Activated naive CD8-positive, alpha-beta T cell treated with anti-CD3 and anti-CD28 coated beads, Interleukin-2, amount 50 U/mL, for 16 hours (primary cell): ENCODE data around the gene PLCL2.
A peak's percentile ranks its signal among the peaks of the same experiment; 100 is the strongest.

Source experiments
- DNase-seq: peaks from one replicate; pipeline ENCODE4 v3.0.0-alpha.2; 2020; ENCODE audit warnings: low read depth, low spot score

PLCL2 gene

GRCh38 chr3:16893618-16894200 is 9.0 kb downstream of the PLCL2 start:
- no peak for DNase-seq

GRCh38 chr3:16896094-16896627 is 11.4 kb downstream of the PLCL2 start:
- DNase-seq = no peak

DNA sequence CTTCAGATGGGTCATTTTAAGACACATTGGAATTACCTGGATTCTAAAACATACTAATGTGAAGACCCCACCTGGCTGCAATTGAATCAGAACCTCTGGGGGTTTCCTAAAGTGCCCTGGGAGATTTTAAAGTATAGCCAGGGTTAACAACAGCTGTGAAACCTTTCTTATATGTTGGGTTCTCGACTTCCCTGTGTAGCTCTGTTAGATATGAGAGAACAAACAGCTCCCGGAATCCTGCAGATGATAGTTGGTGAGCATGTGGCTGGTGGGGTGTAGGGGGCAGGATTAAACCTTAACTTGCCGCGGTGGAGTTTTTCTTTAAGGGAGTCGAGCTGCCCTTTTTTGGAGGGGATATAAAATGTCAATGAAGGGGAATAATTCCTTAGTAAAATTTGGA is 12.1 kb downstream of the PLCL2 start:
- DNase-seq = no peak

DNA sequence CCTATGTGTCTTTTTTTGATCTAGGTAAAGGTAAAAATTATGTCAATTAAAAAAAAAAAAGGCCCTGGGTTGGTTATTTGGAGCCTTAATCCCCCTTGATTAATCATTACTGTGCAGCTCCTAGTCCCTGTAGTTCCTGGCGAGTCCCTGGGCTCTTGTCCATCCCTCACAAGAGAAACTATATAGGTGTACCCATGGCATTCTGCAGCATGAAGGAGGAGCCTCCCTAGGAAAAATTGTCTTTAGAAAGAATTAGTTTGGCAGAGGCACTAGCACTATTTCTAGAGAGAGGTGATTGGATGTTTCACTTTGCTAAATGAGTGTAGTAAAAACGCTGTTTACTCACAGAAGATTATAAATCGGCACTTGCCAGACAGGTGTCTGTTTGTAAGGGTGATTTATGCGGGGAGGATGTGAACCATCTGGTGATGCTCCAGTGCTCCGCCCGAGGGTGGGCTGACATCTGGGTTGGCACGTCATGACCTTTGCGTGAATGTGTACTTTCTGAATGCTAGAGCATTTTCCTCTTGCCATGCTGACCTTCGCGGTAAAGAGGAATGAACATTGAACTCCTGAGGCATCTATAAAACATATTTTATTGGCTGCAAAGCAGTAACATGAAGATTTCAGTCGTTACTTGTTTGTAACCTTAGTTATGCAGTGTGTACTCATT is 12.6 kb downstream of the PLCL2 start:
- peak; percentile 33 for DNase-seq

- DNase-seq = no peak
Observed at GRCh38 chr3:16898595-16899395, 14.0 kb downstream of the PLCL2 start.

- DNase-seq = no peak
Observed at GRCh38 chr3:16899919-16900318, 15.2 kb downstream of the PLCL2 start.

- DNase-seq = no peak
Observed at GRCh38 chr3:16900779-16901440, 16.2 kb downstream of the PLCL2 start.

- DNase-seq = no peak
Observed at GRCh38 chr3:16904423-16905417, 20.0 kb downstream of the PLCL2 start.

DNA sequence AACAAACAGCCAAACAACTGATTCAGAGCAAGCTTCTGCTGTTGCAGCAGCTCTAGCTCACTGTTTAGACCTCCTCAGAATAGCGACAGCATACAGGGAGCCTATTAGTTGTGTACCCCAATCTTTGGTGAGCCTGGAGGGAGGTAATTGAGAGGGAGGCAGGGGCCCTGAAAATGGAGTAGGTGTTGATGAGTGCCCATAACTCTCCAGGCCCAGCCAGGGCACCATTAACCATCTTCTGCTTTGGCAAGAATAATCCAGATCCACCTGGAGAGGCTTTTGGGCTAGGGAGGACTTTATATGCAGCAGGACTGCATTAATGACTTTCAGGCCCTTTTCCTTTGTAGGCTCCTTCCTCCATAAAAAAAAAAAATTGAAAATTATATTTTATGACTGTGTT is 20.9 kb downstream of the PLCL2 start:
- no peak for DNase-seq

DNA sequence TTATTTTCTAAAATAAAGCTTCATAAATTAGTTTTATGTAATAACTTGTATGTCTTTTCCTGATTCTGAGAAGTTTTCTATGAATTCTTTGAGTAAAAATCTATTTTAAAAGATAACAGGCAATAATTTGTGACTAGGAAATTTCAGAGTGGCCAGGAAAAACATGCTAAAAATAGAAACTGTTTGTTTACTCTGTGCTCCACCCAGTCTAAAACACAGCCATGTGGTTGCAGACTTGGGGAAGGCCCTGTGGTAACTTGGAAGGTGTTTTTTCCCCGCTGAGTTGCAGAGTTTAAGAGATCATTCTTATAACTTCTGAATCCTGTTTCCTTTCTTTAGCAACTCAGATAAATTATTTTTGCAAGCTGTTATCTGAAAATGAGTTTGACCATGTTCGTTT is 21.9 kb downstream of the PLCL2 start:
- no peak for DNase-seq

DNA sequence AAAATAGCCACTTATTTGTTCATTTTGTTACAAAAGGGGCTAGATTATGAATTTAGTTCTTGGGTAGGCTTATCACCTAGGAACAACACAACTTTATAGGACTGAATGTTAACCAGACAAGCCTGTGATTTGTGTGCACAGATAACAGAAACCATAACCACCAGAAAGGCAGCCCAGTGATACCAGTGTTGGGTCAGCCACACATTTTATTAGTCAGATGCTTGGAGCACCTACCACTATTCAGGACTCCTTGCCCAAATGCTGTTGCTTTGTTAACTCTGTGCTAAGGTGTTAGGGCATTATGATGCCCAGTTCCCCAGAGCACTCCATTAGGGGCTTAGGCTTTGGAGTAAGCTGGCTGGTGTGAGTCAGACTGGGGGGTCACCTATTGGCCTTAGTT is 22.5 kb downstream of the PLCL2 start:
- no peak for DNase-seq

DNA sequence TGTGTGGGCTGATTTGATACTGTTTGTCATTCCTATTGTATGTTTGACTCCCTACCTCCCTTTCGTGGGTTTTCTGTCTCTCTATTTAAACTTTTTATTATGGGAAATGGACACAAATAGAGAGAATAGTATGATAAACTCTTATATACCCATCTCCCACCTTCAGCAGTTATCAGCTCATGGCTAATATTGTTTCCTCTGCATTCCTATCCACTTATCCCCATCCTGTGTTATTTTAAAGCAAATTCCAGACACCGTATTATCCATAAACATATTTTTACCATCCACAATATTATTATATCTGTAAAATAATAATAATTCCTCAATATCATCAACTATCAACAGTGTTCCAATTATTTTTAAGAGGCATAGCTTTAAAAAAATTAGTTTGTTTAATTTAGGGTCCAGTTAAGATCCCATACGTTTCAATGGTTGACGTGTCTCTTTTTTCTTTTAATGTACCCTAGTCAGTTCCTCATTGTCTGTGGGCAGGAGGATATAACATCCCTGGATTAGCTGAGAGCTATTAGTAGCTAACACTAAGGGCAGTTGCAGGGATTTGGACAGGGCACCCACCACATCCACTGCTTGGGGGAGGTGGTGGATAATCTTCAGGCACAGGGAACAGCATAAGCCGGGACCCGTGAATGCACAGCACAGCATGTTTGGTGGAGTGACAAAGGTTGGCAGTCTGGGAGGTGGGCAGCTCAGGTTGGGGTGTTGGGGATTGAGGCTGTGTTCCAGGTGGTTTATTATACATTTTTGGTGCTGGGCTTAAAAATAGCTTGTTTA is 23.5 kb downstream of the PLCL2 start:
- DNase-seq = no peak

DNA sequence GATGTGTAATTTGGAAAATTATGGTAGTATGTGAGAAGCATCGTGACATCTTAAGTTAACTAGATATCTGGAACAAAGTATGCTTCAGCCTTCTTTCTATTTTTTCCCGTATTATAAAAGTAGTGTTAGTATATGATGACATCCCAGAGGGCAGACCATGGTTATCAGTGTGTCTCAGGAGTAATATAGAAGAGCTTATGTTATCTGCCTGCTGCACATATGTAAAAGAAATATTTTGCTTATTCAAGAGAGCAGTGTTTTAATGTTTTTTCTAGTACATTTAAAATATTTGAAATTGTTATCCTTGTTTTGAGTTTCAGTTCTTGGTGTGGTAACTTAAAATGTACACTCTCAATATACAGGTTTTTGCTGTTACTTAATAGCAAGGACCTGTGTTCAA is 24.1 kb downstream of the PLCL2 start:
- no peak for DNase-seq

GRCh38 chr3:16909802-16910201 is 25.0 kb downstream of the PLCL2 start:
- DNase-seq = no peak

DNA sequence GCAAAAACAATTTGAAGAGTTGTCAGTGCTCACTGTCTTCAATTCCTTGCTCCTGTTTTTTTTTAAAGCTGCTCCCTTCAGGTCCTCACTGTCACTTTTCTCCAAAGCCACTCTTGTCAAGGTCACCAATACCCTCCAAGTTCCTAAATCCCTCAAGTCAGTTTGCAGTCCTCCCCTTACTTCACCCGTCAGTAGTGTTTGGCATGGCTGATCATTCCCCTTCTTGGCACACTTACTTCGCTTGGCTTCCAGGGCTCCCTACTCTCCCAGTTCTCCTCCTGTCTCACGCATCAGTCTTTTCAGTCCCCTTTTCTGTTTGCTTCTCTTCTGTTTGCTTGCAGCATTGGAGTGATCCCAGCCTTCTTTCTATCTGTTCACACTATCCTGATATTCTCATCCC is 25.5 kb downstream of the PLCL2 start:
- no peak for DNase-seq

DNA sequence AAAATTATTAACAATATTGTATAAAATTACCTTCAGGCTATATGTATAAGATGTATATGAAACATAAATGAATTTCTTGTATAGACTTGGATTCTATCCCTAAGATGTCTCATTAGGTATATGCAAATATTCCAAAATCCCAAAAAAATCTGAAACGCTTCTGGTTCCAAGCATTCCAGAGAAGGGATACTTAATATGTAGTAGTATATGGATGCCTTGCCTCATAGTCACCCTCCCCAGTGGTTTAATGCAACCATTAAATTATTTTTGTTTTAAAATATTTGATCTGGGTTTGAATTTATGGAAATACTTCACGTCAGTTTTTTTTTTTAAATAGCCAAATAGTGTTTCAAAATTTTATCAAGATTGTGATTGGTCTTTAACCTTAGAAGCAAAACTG is 27.2 kb downstream of the PLCL2 start:
- DNase-seq = no peak

GRCh38 chr3:16912400-16913263 is 27.9 kb downstream of the PLCL2 start:
- no peak for DNase-seq

DNA sequence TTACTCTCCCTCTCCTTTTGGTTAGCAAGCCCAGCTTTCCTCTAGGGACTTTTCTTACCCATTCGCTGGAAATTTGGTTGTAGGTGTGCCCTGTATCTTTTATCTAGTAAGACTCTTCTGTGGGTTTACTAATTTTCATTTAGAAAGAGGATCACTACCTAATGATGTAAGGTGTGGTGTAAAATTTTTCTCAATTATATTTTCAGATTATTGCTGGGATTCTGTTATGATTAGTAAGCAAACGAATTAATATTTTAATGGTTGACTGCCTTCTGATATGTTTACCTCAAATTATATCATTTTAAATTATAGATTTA is 28.5 kb downstream of the PLCL2 start:
- no peak for DNase-seq

DNA sequence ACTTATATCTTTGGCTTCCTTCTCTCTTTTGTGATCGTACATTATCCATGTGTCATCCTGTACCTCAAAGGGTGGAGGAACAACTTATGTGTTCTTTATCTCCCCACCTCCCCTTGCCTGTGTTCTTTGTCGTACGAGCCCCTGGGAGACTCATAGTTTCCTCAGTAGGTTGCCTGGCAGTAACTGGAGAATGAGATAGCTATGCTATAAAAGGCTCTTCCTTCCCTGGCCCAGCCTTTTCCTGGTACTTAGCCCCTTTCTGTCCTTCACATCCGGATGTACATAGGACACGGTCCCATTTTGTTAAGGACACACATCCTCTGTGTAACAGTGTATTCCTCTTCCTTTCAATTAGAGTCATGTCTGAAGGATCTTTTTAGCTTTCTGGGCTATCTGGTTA is 32.1 kb downstream of the PLCL2 start:
- DNase-seq = no peak
